ENCODE results near the gene CWC27. TPM values are rescaled to one million over a fixed set of nuclear protein-coding genes. Genes with fewer than 3 reads are reported as not detected.
A peak's percentile ranks its signal among the peaks of the same experiment; 100 is the strongest.
"Not testable (repeated sequence)": the region's sequence is repeated elsewhere in the genome, so short reads cannot be mapped to it uniquely, and the experiment has no call there.

Gene CWC27
- total and polyA plus RNA-seq, 5 donors = 19.9 to 30.2 (median 23.2) TPM

DNA sequence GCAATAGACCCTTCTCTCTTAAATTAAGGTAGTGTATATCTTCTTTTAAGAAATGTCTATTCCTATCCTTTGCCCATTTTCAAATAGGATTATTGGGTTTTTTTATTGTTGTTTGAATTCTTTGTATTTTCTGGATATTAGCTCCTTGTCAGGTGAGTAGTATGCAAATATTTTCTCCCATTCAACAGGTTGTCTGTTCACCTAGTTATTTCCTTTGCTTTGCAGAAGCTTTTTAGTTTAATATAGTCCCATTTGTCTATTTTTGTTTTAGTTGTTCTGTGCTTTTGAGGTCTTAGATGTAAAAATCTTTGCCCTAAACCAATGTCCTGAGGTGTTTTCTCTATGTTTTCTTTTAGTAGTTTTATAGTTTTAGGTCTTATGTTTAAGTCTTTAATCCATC, 104.7 kb downstream of the CWC27 start:
- no peak overlapping the region for H3K4me3 ChIP-seq (ENCODE audit: low read length)
- DNase-seq = no peak
- no peak overlapping the region for H3K27ac ChIP-seq (ENCODE audit: low read length)
- H3K27me3 ChIP-seq (ENCODE audit: control insufficient read depth, insufficient read depth) = no peaks in the 10 kb centered on the region
- ATAC-seq = no peak
- H3K9me3 ChIP-seq (ENCODE audit: control insufficient read depth, low read length) = no peaks in the 10 kb centered on the region
- intact Hi-C loops (cut with DNase I) = no loop called here
- no peaks in the 10 kb centered on the region for H3K4me1 ChIP-seq (ENCODE audit: control insufficient read depth, insufficient read depth, low read length)

DNA sequence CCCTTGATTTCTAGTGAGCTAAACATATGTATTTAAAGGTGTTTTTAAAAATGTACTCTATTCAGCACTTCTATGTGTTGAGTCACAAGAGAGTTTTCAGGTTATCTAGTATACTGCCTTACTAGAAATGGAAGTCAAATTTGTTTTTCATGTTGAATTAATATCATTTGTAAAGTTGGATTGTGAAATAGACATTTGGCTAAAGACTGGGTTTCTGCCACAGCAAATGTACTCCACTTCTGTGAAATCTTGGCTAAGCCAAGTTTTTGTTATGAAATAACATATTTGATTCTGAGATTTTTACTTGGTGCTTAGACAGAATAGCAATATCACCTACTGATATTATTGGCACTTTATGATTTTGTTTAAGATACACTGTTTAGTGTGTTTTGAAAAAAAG, 106.0 kb downstream of the CWC27 start:
- no peaks in the 10 kb centered on the region for H3K27me3 ChIP-seq (ENCODE audit: control insufficient read depth, insufficient read depth)
- H3K4me3 ChIP-seq (ENCODE audit: low read length) = no peak overlapping the region
- H3K4me1 ChIP-seq (ENCODE audit: control insufficient read depth, insufficient read depth, low read length) = no peaks in the 10 kb centered on the region
- ATAC-seq (peak in 1 of 2 donors; percentile 41), DNase-seq (no peak)
- intact Hi-C loops (cut with DNase I) = no loop called here
- no peak overlapping the region for H3K27ac ChIP-seq (ENCODE audit: low read length)
- H3K9me3 ChIP-seq (ENCODE audit: control insufficient read depth, low read length) = no peaks in the 10 kb centered on the region

DNA sequence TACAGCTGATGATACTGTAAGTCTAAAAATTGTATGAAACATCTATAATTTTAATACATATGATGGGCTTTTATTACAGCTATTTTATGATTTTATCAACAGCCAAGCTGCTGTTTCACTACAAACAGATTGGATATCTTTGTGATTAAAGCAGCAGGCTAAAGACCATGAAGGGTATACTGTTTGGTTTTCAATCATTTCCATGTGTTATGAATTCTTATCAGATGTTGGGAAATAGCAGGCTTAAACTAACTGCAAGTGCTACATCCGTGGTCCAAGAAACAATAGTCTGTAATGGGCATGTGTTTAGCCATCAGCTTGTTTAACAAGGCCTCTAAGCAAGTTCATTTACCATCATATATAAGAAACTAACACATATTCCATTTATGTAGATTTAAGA, 107.5 kb downstream of the CWC27 start:
- Histone ChIP-seq H3K4me1 (ENCODE audit: control insufficient read depth, insufficient read depth, low read length) (no peaks in the 10 kb centered on the region), H3K27me3 (ENCODE audit: control insufficient read depth, insufficient read depth) (no peaks in the 10 kb centered on the region), H3K27ac (ENCODE audit: low read length) (no peak overlapping the region), H3K4me3 (ENCODE audit: low read length) (no peak overlapping the region), H3K9me3 (ENCODE audit: control insufficient read depth, low read length) (no peaks in the 10 kb centered on the region)
- DNase-seq (no peak), ATAC-seq (no peak)
- 61% methylated on average over 1 of the region's 1 CpG for WGBS
- intact Hi-C loops (cut with DNase I) = no loop called here

DNA sequence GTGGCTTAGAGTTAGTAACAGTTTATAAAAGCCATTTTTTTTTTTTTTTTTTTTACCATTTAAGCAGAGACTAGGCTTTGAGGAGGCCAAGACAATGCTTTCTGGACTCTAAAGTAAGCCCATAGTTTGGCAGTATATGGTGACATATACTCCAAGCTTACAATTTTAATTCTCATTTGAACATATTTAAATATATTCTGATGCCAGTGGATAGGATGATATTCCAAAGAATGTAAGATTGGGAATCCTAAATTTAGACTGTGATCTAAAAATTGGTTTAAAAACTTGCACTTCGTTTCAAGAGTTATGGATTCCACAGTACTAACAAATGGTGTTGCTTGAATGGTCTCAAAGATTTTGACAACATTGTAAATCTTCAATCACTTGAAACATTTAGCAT, 112.1 kb downstream of the CWC27 start:
- no peak for ATAC-seq
- Histone ChIP-seq H3K27me3 (ENCODE audit: control insufficient read depth, insufficient read depth) (no peaks in the 10 kb centered on the region), H3K27ac (ENCODE audit: low read length) (no peak overlapping the region), H3K4me1 (ENCODE audit: control insufficient read depth, insufficient read depth, low read length) (peaks cover 1% of the 10 kb centered on the region), H3K9me3 (ENCODE audit: control insufficient read depth, low read length) (no peaks in the 10 kb centered on the region), H3K4me3 (ENCODE audit: low read length) (no peak overlapping the region)
- 92% methylated on average over 1 of the region's 1 CpG for WGBS
- no peak for DNase-seq
- intact Hi-C loops (cut with DNase I) = no loop called here

DNA sequence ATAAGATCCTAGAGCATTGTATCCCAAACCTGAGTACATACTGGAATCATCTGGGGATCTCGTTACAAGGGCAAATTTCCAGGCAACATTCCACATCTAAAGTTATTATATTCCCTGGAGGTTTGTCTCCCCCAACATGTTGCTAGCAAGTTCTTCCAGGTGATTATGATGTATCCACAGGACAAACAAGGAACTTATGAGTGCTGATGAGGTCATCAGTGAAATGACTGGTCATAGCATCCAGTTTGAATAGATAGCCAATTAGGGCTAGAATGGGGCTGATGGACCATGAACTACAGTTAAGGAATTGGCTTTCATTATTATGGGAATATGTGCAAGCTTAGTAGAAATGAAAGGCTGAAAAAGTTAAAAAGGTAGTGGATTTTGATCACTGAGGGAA, 115.2 kb downstream of the CWC27 start:
- ATAC-seq (no peak), DNase-seq (no peak)
- Histone ChIP-seq H3K4me1 (ENCODE audit: control insufficient read depth, insufficient read depth, low read length) (peaks cover 1% of the 10 kb centered on the region), H3K27ac (ENCODE audit: low read length) (no peak overlapping the region), H3K9me3 (ENCODE audit: control insufficient read depth, low read length) (no peaks in the 10 kb centered on the region), H3K4me3 (ENCODE audit: low read length) (no peak overlapping the region), H3K27me3 (ENCODE audit: control insufficient read depth, insufficient read depth) (no peaks in the 10 kb centered on the region)
- WGBS = 85% methylated on average over 1 of the region's 1 CpG
- intact Hi-C loops (cut with DNase I) = no loop called here

DNA sequence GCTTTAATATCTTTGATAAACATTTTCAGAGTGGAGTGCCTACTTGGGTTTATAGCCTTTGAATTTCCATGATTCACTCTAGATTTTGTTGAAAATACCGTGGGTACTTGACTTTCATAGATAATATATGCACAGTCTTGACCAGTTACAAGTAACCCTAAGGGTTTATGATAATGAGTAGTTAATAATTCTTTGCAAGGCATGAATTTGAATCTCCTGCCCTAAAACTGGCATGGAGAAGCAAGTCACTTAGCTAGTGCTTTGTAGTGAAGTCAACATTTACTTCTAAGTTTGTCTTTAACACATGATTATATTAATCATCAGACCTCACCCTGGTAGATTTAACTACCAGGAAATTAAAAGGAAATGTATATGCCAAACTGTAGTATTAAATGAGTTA, 115.8 kb downstream of the CWC27 start:
- no peaks in the 10 kb centered on the region for H3K9me3 ChIP-seq (ENCODE audit: control insufficient read depth, low read length)
- intact Hi-C loops (cut with DNase I) = no loop called here
- no peaks in the 10 kb centered on the region for H3K27me3 ChIP-seq (ENCODE audit: control insufficient read depth, insufficient read depth)
- no peak overlapping the region for H3K27ac ChIP-seq (ENCODE audit: low read length)
- 95% methylated on average over 1 of the region's 1 CpG for WGBS
- ATAC-seq = no peak
- no peak overlapping the region for H3K4me3 ChIP-seq (ENCODE audit: low read length)
- peaks cover 1% of the 10 kb centered on the region for H3K4me1 ChIP-seq (ENCODE audit: control insufficient read depth, insufficient read depth, low read length)
- DNase-seq = no peak

DNA sequence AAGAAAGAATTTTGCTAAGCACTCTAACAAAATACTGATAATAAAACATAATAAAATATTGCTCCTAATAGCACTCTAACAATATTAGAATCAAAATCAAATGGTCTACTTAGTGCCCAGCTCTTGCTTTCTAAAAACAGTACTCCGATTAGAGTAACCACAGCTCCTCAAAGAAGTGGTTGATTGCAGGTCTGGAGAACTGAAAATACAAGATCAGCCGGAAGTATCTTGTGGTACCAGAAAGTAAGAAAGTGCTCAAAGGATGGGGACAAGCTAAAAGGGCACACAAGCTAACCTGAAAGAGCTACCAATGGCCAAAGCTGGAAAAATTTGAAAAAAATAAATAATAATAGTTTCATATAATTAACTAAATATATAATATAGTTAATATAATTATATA, 119.2 kb downstream of the CWC27 start:
- Histone ChIP-seq H3K4me1 (ENCODE audit: control insufficient read depth, insufficient read depth, low read length) (peaks cover 1% of the 10 kb centered on the region), H3K4me3 (ENCODE audit: low read length) (no peak overlapping the region)

DNA sequence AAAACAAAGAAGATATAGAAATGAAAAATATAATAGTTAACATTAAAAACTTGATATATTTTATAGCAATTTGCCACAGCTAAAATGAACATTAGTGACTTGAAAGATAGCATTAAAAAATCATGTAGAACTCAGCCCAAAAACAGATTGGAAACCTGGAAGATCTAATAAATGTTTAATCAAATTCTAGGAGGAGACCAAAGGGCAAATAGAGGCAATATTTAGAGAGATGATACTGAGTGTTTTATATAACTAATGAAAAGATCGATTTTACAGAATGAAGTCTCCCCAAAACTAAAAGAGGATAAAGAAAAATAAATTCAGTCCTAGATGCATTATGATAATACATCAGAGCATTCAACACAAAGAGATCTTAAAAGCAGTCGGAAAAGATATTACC, 127.0 kb downstream of the CWC27 start:
- no peak for ATAC-seq

More for the DNA sequence above, 119.2 kb downstream of the CWC27 start:
- Histone ChIP-seq H3K9me3 (ENCODE audit: control insufficient read depth, low read length) (no peaks in the 10 kb centered on the region), H3K27ac (ENCODE audit: low read length) (no peak overlapping the region), H3K27me3 (ENCODE audit: control insufficient read depth, insufficient read depth) (no peaks in the 10 kb centered on the region)
- no peak for ATAC-seq
- no peak for DNase-seq
- WGBS = 96% methylated on average over 2 of the region's 2 CpGs
- intact Hi-C loops (cut with DNase I) = no loop called here

DNA sequence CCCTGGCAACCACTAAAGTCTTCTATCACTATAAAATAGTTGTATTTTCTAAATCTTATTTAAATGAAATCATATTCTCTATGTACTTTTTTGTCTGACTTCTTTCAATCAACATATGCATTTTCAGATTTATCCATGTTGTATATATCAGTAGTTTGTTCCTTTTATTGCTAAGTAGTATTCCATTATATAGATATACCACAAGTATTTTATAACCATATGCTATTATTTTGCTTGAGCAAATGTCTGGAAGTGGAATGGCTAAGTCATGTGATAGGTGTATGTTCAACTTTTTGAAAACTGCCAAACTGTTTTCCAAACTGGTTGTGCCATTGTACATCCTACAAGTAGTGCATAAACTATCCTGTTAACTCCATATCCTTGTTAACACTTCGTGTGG, 131.1 kb downstream of the CWC27 start:
- WGBS = 81% methylated on average over 1 of the region's 1 CpG
- ATAC-seq = no peak
- Histone ChIP-seq H3K4me1 (ENCODE audit: control insufficient read depth, insufficient read depth, low read length) (no peaks in the 10 kb centered on the region), H3K27ac (ENCODE audit: low read length) (no peak overlapping the region), H3K9me3 (ENCODE audit: control insufficient read depth, low read length) (no peaks in the 10 kb centered on the region), H3K4me3 (ENCODE audit: low read length) (no peak overlapping the region), H3K27me3 (ENCODE audit: control insufficient read depth, insufficient read depth) (no peaks in the 10 kb centered on the region)
- DNase-seq = no peak
- intact Hi-C loops (cut with DNase I) = no loop called here

More for the DNA sequence above, 127.0 kb downstream of the CWC27 start:
- intact Hi-C loops (cut with DNase I) = no loop called here
- Histone ChIP-seq H3K4me1 (ENCODE audit: control insufficient read depth, insufficient read depth, low read length) (no peaks in the 10 kb centered on the region), H3K9me3 (ENCODE audit: control insufficient read depth, low read length) (no peaks in the 10 kb centered on the region), H3K27me3 (ENCODE audit: control insufficient read depth, insufficient read depth) (no peaks in the 10 kb centered on the region), H3K27ac (ENCODE audit: low read length) (no peak overlapping the region), H3K4me3 (ENCODE audit: low read length) (no peak overlapping the region)
- 99% methylated on average over 2 of the region's 2 CpGs for WGBS
- no peak for DNase-seq

DNA sequence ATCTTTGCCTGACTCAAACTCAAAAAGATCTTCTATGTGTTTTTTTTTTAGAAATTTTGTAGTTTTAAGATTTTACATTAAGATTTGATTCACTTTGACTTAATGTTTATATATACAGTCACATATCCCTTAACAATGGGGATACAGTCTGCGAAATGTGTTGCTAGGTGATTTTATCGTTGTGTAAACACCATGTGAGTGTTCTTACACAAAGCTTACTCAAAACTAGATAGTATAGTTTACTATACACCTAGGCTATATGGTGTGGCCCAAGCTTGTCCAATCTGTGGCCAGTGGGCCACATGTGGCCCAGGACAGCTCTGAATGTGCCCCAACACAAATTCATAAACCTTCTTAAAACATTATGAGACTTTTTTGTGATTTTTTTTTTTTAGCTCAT, 131.9 kb downstream of the CWC27 start:
- no peaks in the 10 kb centered on the region for H3K9me3 ChIP-seq (ENCODE audit: control insufficient read depth, low read length)
- H3K4me1 ChIP-seq (ENCODE audit: control insufficient read depth, insufficient read depth, low read length) = no peaks in the 10 kb centered on the region
- DNase-seq = no peak
- WGBS = 95% methylated on average over 2 of the region's 2 CpGs
- no peak overlapping the region for H3K27ac ChIP-seq (ENCODE audit: low read length)
- H3K27me3 ChIP-seq (ENCODE audit: control insufficient read depth, insufficient read depth) = no peaks in the 10 kb centered on the region
- intact Hi-C loops (cut with DNase I) = no loop called here
- no peak overlapping the region for H3K4me3 ChIP-seq (ENCODE audit: low read length)
- ATAC-seq = no peak

DNA sequence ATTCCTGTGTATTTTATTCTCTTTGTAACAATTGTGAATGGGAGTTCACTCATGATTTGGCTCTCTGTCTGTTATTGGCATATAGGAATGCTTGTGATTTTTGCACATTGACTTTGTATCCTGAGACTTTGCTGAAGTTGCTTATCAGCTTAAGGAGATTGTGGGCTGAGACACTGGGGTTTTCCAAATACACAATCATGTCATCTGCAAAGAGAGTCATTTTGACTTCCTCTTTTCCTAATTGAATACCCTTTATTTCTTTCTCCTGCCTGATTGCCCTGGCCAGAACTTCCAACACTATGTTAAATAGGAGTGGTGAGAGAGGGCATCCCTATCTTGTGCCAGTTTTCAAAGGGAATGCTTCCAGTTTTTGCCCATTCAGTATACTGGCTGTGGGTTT, 138.7 kb downstream of the CWC27 start:
- ATAC-seq; intact Hi-C loops (cut with DNase I); DNase-seq: not testable (repeated sequence)

DNA sequence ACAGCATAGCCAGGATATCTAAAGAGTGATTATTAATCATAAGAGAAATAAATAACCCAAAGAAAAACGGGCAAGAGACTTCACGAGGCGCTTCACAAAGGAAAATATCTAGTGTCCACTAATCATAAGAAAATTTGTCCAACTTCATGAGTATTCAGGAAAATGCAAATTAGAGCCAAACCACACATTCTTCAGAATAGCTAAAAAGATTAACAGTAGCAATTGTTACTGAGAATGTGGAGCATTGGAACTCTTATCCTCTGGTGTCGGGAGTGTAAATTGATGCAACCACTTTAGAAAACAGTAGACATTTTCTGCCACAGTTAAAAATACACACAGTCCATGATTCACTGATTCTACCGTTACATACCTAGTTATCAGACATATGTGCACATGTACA, 145.7 kb downstream of the CWC27 start:
- Histone ChIP-seq H3K4me1 (ENCODE audit: control insufficient read depth, insufficient read depth, low read length) (no peaks in the 10 kb centered on the region), H3K27me3 (ENCODE audit: control insufficient read depth, insufficient read depth) (no peaks in the 10 kb centered on the region), H3K4me3 (ENCODE audit: low read length) (no peak overlapping the region), H3K27ac (ENCODE audit: low read length) (no peak overlapping the region), H3K9me3 (ENCODE audit: control insufficient read depth, low read length) (no peaks in the 10 kb centered on the region)
- intact Hi-C loops (cut with DNase I) = no loop called here
- WGBS = 84% methylated on average over 5 of the region's 5 CpGs
- ATAC-seq = no peak
- DNase-seq = no peak

More for the DNA sequence above, 138.7 kb downstream of the CWC27 start:
- H3K27me3 ChIP-seq (ENCODE audit: control insufficient read depth, insufficient read depth); H3K4me1 ChIP-seq (ENCODE audit: control insufficient read depth, insufficient read depth, low read length); H3K9me3 ChIP-seq (ENCODE audit: control insufficient read depth, low read length); H3K27ac ChIP-seq (ENCODE audit: low read length); H3K4me3 ChIP-seq (ENCODE audit: low read length): not testable (repeated sequence)
